HG02884 (cell line): ENCODE results near the gene IL18.
"Not testable (repeated sequence)": the region's sequence is repeated elsewhere in the genome, so short reads cannot be mapped to it uniquely, and the experiment has no call there.

Experiments
- ATAC-seq: cut with Tn5 transposase; IDR thresholded peaks from one replicate; pipeline ENCODE4 v1.9.1; 2021; ENCODE audit warnings: mild to moderate bottlenecking, moderate library complexity; ENCODE audit not compliant: unreplicated experiment

IL18 gene

GRCh38 chr11:112172362-112172994 is 8.6 kb upstream of the IL18 start:
- peak; percentile 78 for ATAC-seq

GRCh38 chr11:112167145-112167544 is 3.3 kb upstream of the IL18 start, which contains the start of gene TEX12:
TEX12 (plus strand) TSS chr11:112167372; CDS start chr11:112169269, 1,897 bp downstream.
- ATAC-seq, result no peak

GRCh38 chr11:112166562-112166961 is 2.7 kb upstream of the IL18 start:
- ATAC-seq, result no peak

GRCh38 chr11:112165049-112165448 is 1.2 kb upstream of the IL18 start:
- no peak for ATAC-seq

GRCh38 chr11:112162761-112163546 is 940 bp downstream of the IL18 start:
- no peak for ATAC-seq

GRCh38 chr11:112162200-112162599 is 1.7 kb downstream of the IL18 start:
- not testable (repeated sequence) for ATAC-seq

GRCh38 chr11:112161012-112161411 is 2.9 kb downstream of the IL18 start:
- no peak for ATAC-seq

- ATAC-seq, result no peak
Observed at GRCh38 chr11:112160091-112160848, 3.6 kb downstream of the IL18 start.

GRCh38 chr11:112159098-112160065 is 4.5 kb downstream of the IL18 start:
- ATAC-seq, result no peak

GRCh38 chr11:112156956-112157766 is 6.7 kb downstream of the IL18 start:
- no peak for ATAC-seq

GRCh38 chr11:112156153-112156955 is 7.5 kb downstream of the IL18 start:
- no peak for ATAC-seq

- no peak for ATAC-seq
Observed at GRCh38 chr11:112150517-112150916, 13.4 kb downstream of the IL18 start.

GRCh38 chr11:112143597-112143996 is 20.3 kb downstream of the IL18 start:
- ATAC-seq, result no peak

- ATAC-seq, result no peak
Observed at GRCh38 chr11:112134473-112134872, 29.4 kb downstream of the IL18 start.

- ATAC-seq, result no peak
Observed at GRCh38 chr11:112132737-112133136, 31.2 kb downstream of the IL18 start.

- no peak for ATAC-seq
Observed at GRCh38 chr11:112129656-112130055, 34.2 kb downstream of the IL18 start.

- ATAC-seq, result no peak
Observed at GRCh38 chr11:112128483-112129121, 35.3 kb downstream of the IL18 start.

GRCh38 chr11:112127056-112127455 is 36.8 kb downstream of the IL18 start:
- ATAC-seq, result no peak
